Mesenchymal stem cell (in vitro differentiated cells and primary cell): ENCODE measurements around the gene EFHD2.
"Not testable (repeated sequence)": the region's sequence is repeated elsewhere in the genome, so short reads cannot be mapped to it uniquely, and the experiment has no call there.

Experiments
- DNase-seq: peaks from one replicate; pipeline ENCODE4 v3.0.0-alpha.2; 2013
- H2AFZ ChIP-seq: one replicate; pipeline ENCODE4 v1.6.1; 2013; ENCODE audit warnings: low read depth, mild to moderate bottlenecking, control low read depth, inconsistent platforms, low read length, moderate library complexity
- H2AK5ac ChIP-seq: 2 replicates; pipeline ENCODE4 v1.6.1; 2013; ENCODE audit warnings: low read length, moderate library complexity, mild to moderate bottlenecking, inconsistent platforms; ENCODE audit not compliant: severe bottlenecking
- H2BK120ac ChIP-seq: one replicate; pipeline ENCODE4 v1.6.1; 2013; ENCODE audit warnings: low read depth, mild to moderate bottlenecking, inconsistent platforms, low read length, moderate library complexity
- H2BK12ac ChIP-seq, 2 experiments: one replicate each; pipeline ENCODE4 v1.6.1; 2013; ENCODE audit warnings: inconsistent platforms in 2 of 2, low read length in 2 of 2, mild to moderate bottlenecking in 2 of 2, moderate library complexity in 2 of 2, control low read depth in 1 of 2
- H2BK15ac ChIP-seq: one replicate; pipeline ENCODE4 v1.6.1; 2013; ENCODE audit warnings: mild to moderate bottlenecking, low read depth, inconsistent platforms; ENCODE audit not compliant: poor library complexity, severe bottlenecking
- H2BK5ac ChIP-seq: 2 replicates; pipeline ENCODE4 v1.6.1; 2013; ENCODE audit warnings: low read depth, mild to moderate bottlenecking, low read length, control low read depth, inconsistent platforms; ENCODE audit not compliant: poor library complexity, severe bottlenecking
- H3K14ac ChIP-seq, 2 experiments: one replicate each; pipeline ENCODE4 v1.6.1; 2013; ENCODE audit warnings: inconsistent platforms in 2 of 2, low read length in 2 of 2, control low read depth in 1 of 2, mild to moderate bottlenecking in 1 of 2, moderate library complexity in 1 of 2
- H3K18ac ChIP-seq, 2 experiments: one replicate each; pipeline ENCODE4 v1.6.1; 2013; ENCODE audit warnings: inconsistent platforms in 2 of 2, low read length in 2 of 2, control low read depth in 1 of 2, low read depth in 1 of 2, mild to moderate bottlenecking in 1 of 2
- H3K23ac ChIP-seq, 2 experiments: one replicate each; pipeline ENCODE4 v1.6.1; 2013; ENCODE audit warnings: inconsistent platforms in 2 of 2, low read length in 2 of 2, mild to moderate bottlenecking in 2 of 2, moderate library complexity in 2 of 2, control low read depth in 1 of 2
- H3K27ac ChIP-seq: 2 replicates; pipeline ENCODE4 v1.5.1; 2013; ENCODE audit warnings: mild to moderate bottlenecking, moderate library complexity, low read length, control low read depth, inconsistent platforms; ENCODE audit not compliant: poor library complexity, severe bottlenecking
- H3K27me3 ChIP-seq, 2 experiments: 2 replicates each; pipeline versions ENCODE4 v1.6.1 to v1.7.0; 2013; ENCODE audit warnings: low read length in 2 of 2, mild to moderate bottlenecking in 2 of 2, moderate library complexity in 2 of 2, control low read depth in 1 of 2, inconsistent platforms in 1 of 2; ENCODE audit not compliant: control insufficient read depth in 1 of 2, insufficient read depth in 1 of 2
- H3K36me3 ChIP-seq, 2 experiments: 2 replicates each; pipeline versions ENCODE4 v1.6.1 to v1.7.0; 2013; ENCODE audit warnings: low read length in 2 of 2, control low read depth in 1 of 2, inconsistent platforms in 1 of 2, low read depth in 1 of 2, mild to moderate bottlenecking in 1 of 2; ENCODE audit not compliant: insufficient read depth in 2 of 2, control insufficient read depth in 1 of 2
- H3K4ac ChIP-seq, 2 experiments: one replicate each; pipeline ENCODE4 v1.6.1; 2013; ENCODE audit warnings: inconsistent platforms in 2 of 2, low read length in 2 of 2, mild to moderate bottlenecking in 2 of 2, moderate library complexity in 2 of 2, control low read depth in 1 of 2, low read depth in 1 of 2
- H3K4me1 ChIP-seq: 2 replicates; pipeline ENCODE4 v1.6.1; 2013; ENCODE audit warnings: low read depth, low read length, control low read depth; ENCODE audit not compliant: control insufficient read depth, insufficient read depth
- H3K4me2 ChIP-seq: 2 replicates; pipeline ENCODE4 v1.6.1; 2013; ENCODE audit warnings: low read length, mild to moderate bottlenecking, inconsistent platforms; ENCODE audit not compliant: poor library complexity, severe bottlenecking
- H3K4me3 ChIP-seq, 2 experiments: 2 replicates each; pipeline versions ENCODE4 v1.5.1 to v1.7.0; 2013; ENCODE audit warnings: low read length in 2 of 2, mild to moderate bottlenecking in 2 of 2, control low read depth in 1 of 2, low read depth in 1 of 2; ENCODE audit not compliant: insufficient read depth in 1 of 2
- H3K79me1 ChIP-seq: replicated peaks from 2 replicates; pipeline ENCODE4 v1.6.1; 2013; ENCODE audit warnings: mild to moderate bottlenecking, control low read depth, low read length, inconsistent platforms; ENCODE audit not compliant: poor library complexity, severe bottlenecking
- H3K9ac ChIP-seq: 2 replicates; pipeline ENCODE4 v1.7.0; 2013; ENCODE audit warnings: mild to moderate bottlenecking, low read length, moderate library complexity
- H3K9me3 ChIP-seq: 2 replicates; pipeline ENCODE4 v1.7.0; 2013; ENCODE audit warnings: mild to moderate bottlenecking, low read length; ENCODE audit not compliant: control insufficient read depth
- H4K8ac ChIP-seq: one replicate; pipeline ENCODE4 v1.6.1; 2013; ENCODE audit warnings: inconsistent platforms, mild to moderate bottlenecking, low read length, moderate library complexity
- H4K91ac ChIP-seq: one replicate; pipeline ENCODE4 v1.6.1; 2013; ENCODE audit warnings: mild to moderate bottlenecking, low read length, inconsistent platforms
- WGBS: methylation state at CpG from one replicate; pipeline ENCODE4 v1.1.7; 2013; ENCODE audit warnings: mixed read lengths; 5-methylcytosine and 5-hydroxymethylcytosine counted together

EFHD2 gene

DNA sequence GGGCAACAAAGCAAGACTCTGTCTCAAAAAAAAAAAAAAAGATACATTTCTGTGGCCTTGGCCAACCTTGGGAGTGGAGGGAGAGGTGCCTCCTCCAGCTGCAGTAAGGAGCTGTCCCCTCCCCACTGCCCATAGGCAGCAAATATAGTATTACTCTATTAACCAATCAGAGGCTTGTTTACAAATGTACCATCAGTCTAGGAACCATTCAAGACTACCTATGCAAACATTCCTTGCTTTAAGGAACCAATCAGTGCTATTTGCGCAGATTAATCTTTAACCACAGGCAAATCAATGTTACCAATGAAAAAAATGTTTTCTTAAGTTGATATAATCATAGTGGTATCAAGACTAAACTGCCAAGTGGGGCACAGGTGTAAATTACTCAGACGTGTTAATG is 47.9 kb downstream of the EFHD2 start:
- H3K23ac ChIP-seq = no peak overlapping the region
- no peak overlapping the region for H3K14ac ChIP-seq
- H3K9me3 ChIP-seq = no peaks in the 10 kb centered on the region
- H3K27me3 ChIP-seq = peaks cover 0 to 3% of the 10 kb centered on the region in 2 experiments
- WGBS = 60% methylated on average over 1 of the region's 2 CpGs
- H2BK12ac ChIP-seq = no peak overlapping the region
- H3K18ac ChIP-seq = no peak overlapping the region
- no peak overlapping the region for H3K4me2 ChIP-seq
- H2BK15ac ChIP-seq = no peak overlapping the region
- no peak overlapping the region for H2AFZ ChIP-seq
- H3K4ac ChIP-seq = no peak overlapping the region
- no peaks in the 10 kb centered on the region for H3K79me1 ChIP-seq
- no peak overlapping the region for H3K9ac ChIP-seq
- no peak overlapping the region for H4K8ac ChIP-seq
- H3K4me1 ChIP-seq = peaks cover 5% of the 10 kb centered on the region
- DNase-seq = no peak
- no peak overlapping the region for H2BK120ac ChIP-seq
- no peak overlapping the region for H2BK5ac ChIP-seq
- no peak overlapping the region for H3K27ac ChIP-seq
- H2AK5ac ChIP-seq = no peak overlapping the region
- no peak overlapping the region for H4K91ac ChIP-seq
- H3K36me3 ChIP-seq = no peaks in the 10 kb centered on the region
- H3K4me3 ChIP-seq = no peak overlapping the region

DNA sequence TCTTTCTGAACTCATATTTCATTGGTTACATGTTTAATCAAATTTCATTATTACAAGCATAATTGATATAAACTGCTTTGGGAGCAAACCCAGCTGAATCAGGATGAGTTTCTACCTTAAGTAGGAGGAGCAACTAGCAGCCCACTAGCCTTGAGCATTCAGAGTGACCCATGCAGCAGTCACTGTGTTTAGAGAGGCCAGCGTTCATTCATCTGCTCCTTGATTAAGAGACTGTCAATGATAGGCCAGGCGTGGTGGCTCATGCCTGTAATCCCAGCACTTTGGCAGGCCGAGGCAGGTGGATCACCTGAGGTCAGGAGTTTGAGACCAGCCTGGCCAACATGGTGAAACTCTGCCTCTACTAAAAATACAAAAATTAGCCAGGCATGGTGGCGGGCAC is 48.7 kb downstream of the EFHD2 start:
- not testable (repeated sequence) for H3K4me1 ChIP-seq, H3K36me3 ChIP-seq, H3K9me3 ChIP-seq, H3K79me1 ChIP-seq, H3K14ac ChIP-seq, DNase-seq, H3K27me3 ChIP-seq, H3K4me2 ChIP-seq, H2BK120ac ChIP-seq, H3K23ac ChIP-seq, H2AFZ ChIP-seq, H3K4me3 ChIP-seq, H2BK12ac ChIP-seq, H3K18ac ChIP-seq, H2BK15ac ChIP-seq, H2BK5ac ChIP-seq, H3K9ac ChIP-seq, H3K4ac ChIP-seq, H3K27ac ChIP-seq, H2AK5ac ChIP-seq, H4K8ac ChIP-seq, H4K91ac ChIP-seq
- 89% methylated on average over 4 of the region's 4 CpGs for WGBS

DNA sequence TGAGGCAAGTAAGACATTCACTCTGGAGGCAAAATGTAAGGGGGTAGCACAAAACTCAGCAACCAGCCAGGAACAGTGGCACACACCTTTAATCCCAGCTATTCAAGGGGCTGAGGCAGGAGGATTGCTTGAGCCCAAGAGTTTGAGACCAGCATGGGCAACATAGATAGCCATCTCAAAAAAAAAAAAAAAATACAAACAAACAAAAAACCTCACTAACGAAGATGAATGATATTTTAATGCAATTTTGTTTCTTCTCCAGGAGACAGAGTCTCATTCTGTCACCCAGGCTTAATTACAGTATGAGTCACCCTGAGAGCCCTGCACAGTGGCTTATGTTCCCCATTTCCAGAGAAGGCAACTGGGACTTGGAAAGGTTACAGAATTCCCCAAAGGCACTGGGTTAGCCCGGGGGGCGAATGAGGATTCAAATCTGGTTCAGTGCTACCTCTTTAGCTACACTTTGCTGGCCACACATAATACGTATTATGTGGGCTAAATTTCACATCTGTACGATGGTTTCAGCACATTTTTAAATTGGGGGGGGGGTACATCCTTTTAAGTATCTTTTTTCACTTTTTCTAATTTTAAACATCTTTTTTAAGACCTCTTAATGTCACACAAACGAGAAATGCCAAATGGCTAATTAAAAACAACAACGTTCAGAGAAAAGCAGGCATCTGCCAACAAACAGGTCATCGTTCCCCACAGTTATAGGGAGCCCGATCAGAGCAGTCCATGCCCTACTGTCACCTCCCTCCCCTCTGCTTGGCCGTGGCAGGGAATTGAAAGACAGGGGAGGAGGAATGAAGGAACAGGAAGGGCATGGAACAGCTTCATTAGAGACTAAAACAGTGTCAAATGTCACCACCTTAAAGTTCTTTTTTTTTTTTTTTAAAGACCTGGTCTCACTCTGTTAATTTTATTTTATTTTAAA is 50.4 kb downstream of the EFHD2 start:
- peaks cover 0 to 3% of the 10 kb centered on the region in 2 experiments for H3K27me3 ChIP-seq
- H3K18ac ChIP-seq = no peak overlapping the region
- no peak overlapping the region for H3K23ac ChIP-seq
- H2BK120ac ChIP-seq = no peak overlapping the region
- no peak overlapping the region for H3K4ac ChIP-seq
- H3K4me2 ChIP-seq = no peak overlapping the region
- H3K9ac ChIP-seq = no peak overlapping the region
- H3K27ac ChIP-seq = no peak overlapping the region
- DNase-seq = peak; percentile 32
- H3K14ac ChIP-seq = no peak overlapping the region
- no peak overlapping the region for H2BK12ac ChIP-seq
- 83% methylated on average over 9 of the region's 10 CpGs for WGBS
- no peaks in the 10 kb centered on the region for H3K79me1 ChIP-seq
- H3K4me1 ChIP-seq = no peaks in the 10 kb centered on the region
- no peak overlapping the region for H4K91ac ChIP-seq
- no peak overlapping the region for H2BK5ac ChIP-seq
- no peaks in the 10 kb centered on the region for H3K36me3 ChIP-seq
- H4K8ac ChIP-seq = no peak overlapping the region
- no peak overlapping the region for H2BK15ac ChIP-seq
- no peaks in the 10 kb centered on the region for H3K9me3 ChIP-seq
- H2AK5ac ChIP-seq = no peak overlapping the region
- H2AFZ ChIP-seq = no peak overlapping the region
- H3K4me3 ChIP-seq = no peak overlapping the region

DNA sequence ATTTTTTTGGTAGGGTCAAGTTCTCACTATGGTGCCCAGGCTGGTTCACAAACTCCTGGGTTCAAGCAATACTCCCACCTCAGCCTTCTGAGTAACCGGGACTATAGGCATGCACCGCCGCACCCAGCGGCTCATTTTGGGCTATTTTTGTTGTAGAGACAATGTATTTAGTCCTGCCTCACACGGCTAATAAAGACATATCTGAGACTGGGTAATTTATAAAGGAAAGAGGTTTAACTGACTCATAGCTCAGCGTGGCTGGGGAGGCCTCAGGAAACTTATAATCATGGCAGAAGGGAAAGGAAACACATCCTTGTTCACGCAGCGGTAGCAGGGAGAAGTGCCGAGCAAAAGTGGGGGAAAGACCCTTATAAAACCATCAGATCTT is 51.0 kb downstream of the EFHD2 start:
- Histone ChIP-seq H3K27me3 (peaks cover 0 to 7% of the 10 kb centered on the region in 2 experiments), H2BK120ac (no peak overlapping the region), H2AK5ac (no peak overlapping the region), H3K4me2 (no peak overlapping the region), H2AFZ (no peak overlapping the region), H3K27ac (no peak overlapping the region), H4K91ac (no peak overlapping the region), H2BK12ac (no peak overlapping the region), H3K4me1 (no peaks in the 10 kb centered on the region), H3K4me3 (no peak overlapping the region), H3K9ac (no peak overlapping the region), H3K36me3 (no peaks in the 10 kb centered on the region), H3K9me3 (no peaks in the 10 kb centered on the region), H2BK15ac (no peak overlapping the region), H3K4ac (no peak overlapping the region), H2BK5ac (no peak overlapping the region), H4K8ac (no peak overlapping the region), H3K23ac (no peak overlapping the region), H3K79me1 (no peaks in the 10 kb centered on the region), H3K14ac (no peak overlapping the region), H3K18ac (no peak overlapping the region)
- 80% methylated on average over 9 of the region's 9 CpGs for WGBS
- DNase-seq = no peak
